MM.1S (cell line): Measurements from ENCODE around the gene TMEM126B.
A peak's percentile ranks its signal among the peaks of the same experiment; 100 is the strongest.

Experiments used
- DNase-seq: peaks from one replicate; pipeline ENCODE4 v3.0.0-alpha.2; 2015
- H2AFZ ChIP-seq: fragments of 300-600 bp; sonication (generic); 2 replicates; pipeline ENCODE4 v1.6.0; 2016; ENCODE audit warnings: antibody characterized with exemption, low read length
- H3F3A ChIP-seq: fragments of 300-600 bp; sonication (generic); 2 replicates; pipeline ENCODE4 v1.6.1; 2016; ENCODE audit warnings: mild to moderate bottlenecking, antibody characterized with exemption, low read length, moderate library complexity, mixed read lengths; ENCODE audit not compliant: insufficient read depth
- H3K27ac ChIP-seq: fragments of 300-600 bp; sonication (generic); 2 replicates; pipeline ENCODE4 v1.5.1; 2016; ENCODE audit warnings: mild to moderate bottlenecking, low read length
- H3K27me3 ChIP-seq: fragments of 300-600 bp; sonication (generic); replicated peaks from 2 replicates; pipeline ENCODE4 v1.6.0; 2016; ENCODE audit warnings: low read length; ENCODE audit not compliant: insufficient read depth
- H3K36me3 ChIP-seq: fragments of 300-600 bp; sonication (generic); replicated peaks from 2 replicates; pipeline ENCODE4 v1.6.1; 2016; ENCODE audit warnings: mild to moderate bottlenecking, low read length, mixed read lengths; ENCODE audit not compliant: insufficient read depth
- H3K4me1 ChIP-seq: fragments of 300-600 bp; sonication (generic); 2 replicates; pipeline ENCODE4 v1.6.1; 2016; ENCODE audit warnings: low read length, mixed read lengths
- H3K4me2 ChIP-seq: fragments of 300-600 bp; sonication (generic); 2 replicates; pipeline ENCODE4 v1.6.0; 2016; ENCODE audit warnings: low read depth, low read length
- H3K4me3 ChIP-seq: fragments of 300-600 bp; sonication (generic); 2 replicates; pipeline ENCODE4 v1.5.1; 2016; ENCODE audit warnings: low read length, mixed read lengths
- H3K79me2 ChIP-seq: fragments of 300-600 bp; sonication (generic); 2 replicates; pipeline ENCODE4 v1.6.1; 2016; ENCODE audit warnings: mixed run types, low read length, mixed read lengths
- H3K9ac ChIP-seq: fragments of 300-600 bp; sonication (generic); 2 replicates; pipeline ENCODE4 v1.6.1; 2016; ENCODE audit warnings: low read length, mixed read lengths
- H3K9me2 ChIP-seq: fragments of 300-600 bp; sonication (generic); replicated peaks from 2 replicates; pipeline ENCODE4 v1.6.1; 2016; ENCODE audit warnings: mild to moderate bottlenecking, low read length, mixed read lengths; ENCODE audit not compliant: insufficient read depth
- H3K9me3 ChIP-seq: fragments of 300-600 bp; sonication (generic); replicated peaks from 2 replicates; pipeline ENCODE4 v1.6.1; 2016; ENCODE audit warnings: mild to moderate bottlenecking, low read length, mixed read lengths; ENCODE audit not compliant: insufficient read depth
- H4K20me1 ChIP-seq: fragments of 300-600 bp; sonication (generic); 2 replicates; pipeline ENCODE4 v1.6.1; 2016; ENCODE audit warnings: mild to moderate bottlenecking, low read length, moderate library complexity, mixed read lengths; ENCODE audit not compliant: insufficient read depth
- CTCF ChIP-seq: fragments of 300-600 bp; sonication (generic); IDR thresholded peaks from 2 replicates; pipeline ENCODE4 v1.5.1; 2016; ENCODE audit warnings: antibody characterized with exemption, low read length, mixed read lengths
- EZH2 ChIP-seq: fragments of 300-600 bp; sonication (generic); optimal IDR thresholded peaks from 2 replicates; pipeline ENCODE3; 2017; ENCODE audit warnings: low read depth, mild to moderate bottlenecking, antibody characterized with exemption, low read length, mixed read lengths
- EZH2phosphoT487 ChIP-seq: fragments of 300-600 bp; sonication (generic); IDR thresholded peaks from 2 replicates; pipeline ENCODE4 v1.6.1; 2018; ENCODE audit warnings: antibody characterized with exemption, low read length

TMEM126B gene

GRCh38 chr11:85643191-85643614 is 14.8 kb downstream of the TMEM126B start:
- H3K27ac ChIP-seq = no peak overlapping the region
- peaks cover 10% of the 10 kb centered on the region for H3F3A ChIP-seq
- H3K4me1 ChIP-seq = peaks cover 4% of the 10 kb centered on the region
- no peak overlapping the region for H3K9ac ChIP-seq
- H4K20me1 ChIP-seq = no peaks in the 10 kb centered on the region
- TF ChIP-seq CTCF = no peak
- no peak for TF ChIP-seq EZH2
- TF ChIP-seq EZH2phosphoT487 = no peak
- H3K36me3 ChIP-seq = no peaks in the 10 kb centered on the region
- no peak overlapping the region for H3K4me2 ChIP-seq
- no peaks in the 10 kb centered on the region for H3K9me2 ChIP-seq
- no peak overlapping the region for H3K4me3 ChIP-seq
- no peak for DNase-seq
- H2AFZ ChIP-seq = no peak overlapping the region
- H3K27me3 ChIP-seq = no peaks in the 10 kb centered on the region
- no peaks in the 10 kb centered on the region for H3K9me3 ChIP-seq
- peaks cover 7% of the 10 kb centered on the region for H3K79me2 ChIP-seq

GRCh38 chr11:85647078-85647477 is 18.7 kb downstream of the TMEM126B start:
- DNase-seq = no peak
- no peak for TF ChIP-seq EZH2
- TF ChIP-seq CTCF = no peak
- no peak for TF ChIP-seq EZH2phosphoT487
- peaks cover 23% of the 10 kb centered on the region for H3F3A ChIP-seq
- peaks cover 10% of the 10 kb centered on the region for H3K4me1 ChIP-seq
- peak overlapping the region; percentile 70 for H3K9ac ChIP-seq
- H3K79me2 ChIP-seq = peaks cover 39% of the 10 kb centered on the region
- no peaks in the 10 kb centered on the region for H3K27me3 ChIP-seq
- H3K27ac ChIP-seq = peak overlapping the region; percentile 73; the same call in 1 of the 2 replicates
- no peaks in the 10 kb centered on the region for H4K20me1 ChIP-seq
- H3K4me3 ChIP-seq = peak overlapping the region; percentile 66
- no peaks in the 10 kb centered on the region for H3K36me3 ChIP-seq
- peak overlapping the region; percentile 62 for H3K4me2 ChIP-seq
- H2AFZ ChIP-seq = peak overlapping the region; percentile 56
- H3K9me3 ChIP-seq = no peaks in the 10 kb centered on the region
- H3K9me2 ChIP-seq = no peaks in the 10 kb centered on the region

GRCh38 chr11:85647604-85648299 is 19.4 kb downstream of the TMEM126B start, which contains the start of gene TMEM126A:
TMEM126A (plus strand) TSS chr11:85647967; CDS start chr11:85650256, 2,289 bp downstream.
- Histone ChIP-seq H4K20me1 (no peaks in the 10 kb centered on the region), H3F3A (peaks cover 23% of the 10 kb centered on the region), H3K4me3 (peak within 1 kb of the TSS; percentile 66), H3K27ac (peak within 1 kb of the TSS; percentile 73), H3K9me3 (no peaks in the 10 kb centered on the region), H2AFZ (peak within 1 kb of the TSS; percentile 56), H3K36me3 (no peaks in the 10 kb centered on the region), H3K4me1 (peaks cover 10% of the 10 kb centered on the region), H3K79me2 (peaks cover 42% of the 10 kb centered on the region), H3K27me3 (no peaks in the 10 kb centered on the region), H3K4me2 (peak within 1 kb of the TSS; percentile 62), H3K9me2 (no peaks in the 10 kb centered on the region), H3K9ac (peak within 1 kb of the TSS; percentile 70)
- DNase-seq = peak; percentile 91
- no peak for TF ChIP-seq CTCF
- TF ChIP-seq EZH2phosphoT487 = no peak
- TF ChIP-seq EZH2 = no peak
